HepG2 (cell line): ENCODE data around the gene BAHCC1. TPM values are rescaled to one million over a fixed set of nuclear protein-coding genes. Genes with fewer than 3 reads are reported as not detected.

Source experiments
- ARNT2 ChIP-seq: sonication (generic); formaldehyde crosslinking; IDR thresholded peaks from 2 replicates; pipeline ENCODE4 v1.8.0; 2022; ENCODE audit warnings: mild to moderate bottlenecking, low read depth, missing genetic modification reagents, moderate library complexity
- CREM ChIP-seq, 2 experiments: sonication (generic) in 1 of 2; formaldehyde crosslinking in 1 of 2; IDR thresholded peaks; 2 replicates each; pipeline versions ENCODE4 v1.4.0 to v1.6.1; 2016 to 2020; ENCODE audit warnings: antibody characterized with exemption in 1 of 2, mild to moderate bottlenecking in 1 of 2, missing genetic modification reagents in 1 of 2
- FOXA3 ChIP-seq: IDR thresholded peaks from 2 replicates; pipeline ENCODE4 v1.6.1; 2016; ENCODE audit warnings: missing genetic modification reagents, missing compliant biosample characterization
- HDAC1 ChIP-seq: sonication (generic); formaldehyde crosslinking; IDR thresholded peaks from 2 replicates; pipeline ENCODE4 v1.5.1; 2020; ENCODE audit warnings: mild to moderate bottlenecking, missing genetic modification reagents
- LCORL ChIP-seq, 2 experiments: fragments of 450-650 bp in 1 of 2; sonication (generic) in 1 of 2; formaldehyde crosslinking in 1 of 2; IDR thresholded peaks; 2 replicates each; pipeline versions ENCODE4 v1.5.0 to v1.6.1; 2017 to 2020; ENCODE audit warnings: antibody characterized with exemption in 1 of 2, missing genetic modification reagents in 1 of 2
- NCOA5 ChIP-seq: sonication (generic); formaldehyde crosslinking; IDR thresholded peaks from 2 replicates; pipeline ENCODE4 v1.4.0; 2020; ENCODE audit warnings: missing genetic modification reagents
- THAP11 ChIP-seq: IDR thresholded peaks from 2 replicates; pipeline ENCODE4 v1.6.1; 2016; ENCODE audit warnings: missing biosample characterization, missing genetic modification reagents
- ZNF432 ChIP-seq: sonication (generic); formaldehyde crosslinking; IDR thresholded peaks from 2 replicates; pipeline ENCODE4 v1.5.0; 2020; ENCODE audit warnings: missing genetic modification reagents, mild to moderate bottlenecking, borderline replicate concordance
- ZNF556 ChIP-seq: sonication (generic); formaldehyde crosslinking; IDR thresholded peaks from 2 replicates; pipeline ENCODE4 v1.4.0; 2020; ENCODE audit warnings: mild to moderate bottlenecking, missing genetic modification reagents, borderline replicate concordance
- ZNF737 ChIP-seq: sonication (generic); formaldehyde crosslinking; IDR thresholded peaks from 2 replicates; pipeline ENCODE4 v1.5.0; 2020; ENCODE audit warnings: missing genetic modification reagents, mild to moderate bottlenecking, borderline replicate concordance
- ZNF841 ChIP-seq: sonication (generic); formaldehyde crosslinking; IDR thresholded peaks from 2 replicates; pipeline ENCODE4 v1.8.1; 2023; ENCODE audit warnings: missing genetic modification reagents, borderline replicate concordance
- polyA plus RNA-seq, 8 experiments: library from polyadenylated mRNA; depleted of rRNA in 3 of 8; stranded (reverse) in 7 of 8; unstranded in 1 of 8; fragments of >200 nt; fragmentation: Illumina TruSeq in 4 of 8; extraction: Trizol in 4 of 8; gene quantifications; 2 replicates each; pipeline versions ENCODE4 v1.2.1 to v1.2.3, GENCODE V29; 2011 to 2016; ENCODE audit warnings: low read depth in 4 of 8, missing spikeins in 1 of 8, mixed read lengths in 1 of 8; ENCODE audit not compliant: insufficient read depth in 1 of 8
- total RNA-seq, 5 experiments: library from RNA; depleted of rRNA; stranded (reverse); fragments of >200 nt; fragmentation: Illumina TruSeq; extraction: Trizol; gene quantifications; 2 replicates each; pipeline ENCODE4 v1.2.3, GENCODE V29; 2016; ENCODE audit warnings: low read depth in 1 of 5
- TF ChIP-seq, protein P1 (sequence below): sonication (generic); formaldehyde crosslinking; IDR thresholded peaks from 2 replicates; pipeline ENCODE4 v1.4.0; 2020; ENCODE audit warnings: missing genetic modification reagents
- TF ChIP-seq, protein P2 (sequence below), 2 experiments: IDR thresholded peaks; 2 replicates each; pipeline ENCODE4 v1.6.1; 2011 to 2012; ENCODE audit warnings: low read length in 2 of 2, borderline replicate concordance in 1 of 2, low read depth in 1 of 2, mild to moderate bottlenecking in 1 of 2, moderate library complexity in 1 of 2
- TF ChIP-seq, protein P3 (sequence below): sonication (generic); formaldehyde crosslinking; IDR thresholded peaks from 2 replicates; pipeline ENCODE4 v1.9.0; 2022; ENCODE audit warnings: low read depth, missing genetic modification reagents
- TF ChIP-seq, protein P4 (sequence below): sonication (generic); formaldehyde crosslinking; IDR thresholded peaks from 2 replicates; pipeline ENCODE4 v1.8.1; 2022; ENCODE audit warnings: low read depth, mild to moderate bottlenecking, missing genetic modification reagents
- TF ChIP-seq, protein P5 (sequence below): sonication (generic); formaldehyde crosslinking; IDR thresholded peaks from 2 replicates; pipeline ENCODE4 v1.9.0; 2021; ENCODE audit warnings: missing genetic modification reagents, mild to moderate bottlenecking, borderline replicate concordance

BAHCC1 gene
- total and polyA plus RNA-seq, 2 of the 13 experiments (the other 11 are each of a cell fraction or from before 2014, with no cell fraction given) = 1.4 to 1.7 TPM

DNA sequence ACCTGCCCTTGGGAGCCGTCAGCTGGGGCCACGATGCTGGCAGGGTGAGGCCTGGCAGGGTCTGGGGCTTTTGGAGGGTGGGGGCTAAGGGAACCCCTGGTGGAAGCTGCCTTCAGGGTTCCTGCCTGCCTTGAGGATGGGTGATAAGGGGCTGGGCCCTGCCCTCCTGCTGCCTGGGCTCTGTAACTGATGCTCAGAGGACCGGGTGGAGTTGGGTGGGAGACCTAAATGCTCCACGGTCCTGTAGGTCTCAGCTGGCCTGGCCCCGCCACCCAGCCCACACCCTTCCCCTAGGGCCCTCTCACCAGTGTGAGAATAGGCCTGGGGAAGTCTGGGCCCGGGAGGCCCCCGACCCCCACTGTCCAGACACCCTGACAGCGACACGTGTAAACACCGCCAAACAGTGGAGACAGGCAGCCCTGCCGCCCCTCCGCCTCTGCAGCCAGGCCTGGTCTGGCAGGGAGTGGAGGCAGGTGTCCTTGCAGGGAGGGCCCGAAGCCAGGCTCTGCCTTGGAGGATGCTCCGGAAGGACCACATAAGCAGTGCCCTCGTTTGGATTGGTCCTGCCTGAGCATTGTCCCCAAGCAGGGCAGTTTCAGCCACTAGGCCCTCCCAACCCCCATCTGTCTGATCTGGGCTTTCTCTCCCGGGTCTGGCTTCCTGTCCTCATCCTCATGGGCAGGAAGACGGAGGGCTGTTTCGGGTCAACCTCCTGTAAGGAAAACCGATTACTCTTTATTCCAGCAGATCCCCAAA is 6.5 kb upstream of the BAHCC1 start (continued):
- TF ChIP-seq, protein P1, sequence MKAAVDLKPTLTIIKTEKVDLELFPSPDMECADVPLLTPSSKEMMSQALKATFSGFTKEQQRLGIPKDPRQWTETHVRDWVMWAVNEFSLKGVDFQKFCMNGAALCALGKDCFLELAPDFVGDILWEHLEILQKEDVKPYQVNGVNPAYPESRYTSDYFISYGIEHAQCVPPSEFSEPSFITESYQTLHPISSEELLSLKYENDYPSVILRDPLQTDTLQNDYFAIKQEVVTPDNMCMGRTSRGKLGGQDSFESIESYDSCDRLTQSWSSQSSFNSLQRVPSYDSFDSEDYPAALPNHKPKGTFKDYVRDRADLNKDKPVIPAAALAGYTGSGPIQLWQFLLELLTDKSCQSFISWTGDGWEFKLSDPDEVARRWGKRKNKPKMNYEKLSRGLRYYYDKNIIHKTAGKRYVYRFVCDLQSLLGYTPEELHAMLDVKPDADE = no peak
- TF ChIP-seq FOXA3 (CRISPR knock-in tag) (peak; percentile 47), THAP11 (no peak), CREM (IDR thresholded peaks at IDR 0.05) (no peak), CREM (CRISPR knock-in tag; IDR thresholded peaks at IDR 0.05) (no peak), LCORL (IDR thresholded peaks at IDR 0.05) (no peak), LCORL (CRISPR knock-in tag; IDR thresholded peaks at IDR 0.05) (0 out of 2 replicates have a peak, but pooled peaks have one; percentile 49), ZNF432 (CRISPR knock-in tag) (no peak), NCOA5 (CRISPR knock-in tag) (no peak), ZNF737 (no peak), HDAC1 (no peak), ZNF556 (CRISPR knock-in tag) (no peak), ARNT2 (peak; percentile 20; the same call in 1 of the 2 replicates), ZNF841 (no peak)
- TF ChIP-seq, protein P2, sequence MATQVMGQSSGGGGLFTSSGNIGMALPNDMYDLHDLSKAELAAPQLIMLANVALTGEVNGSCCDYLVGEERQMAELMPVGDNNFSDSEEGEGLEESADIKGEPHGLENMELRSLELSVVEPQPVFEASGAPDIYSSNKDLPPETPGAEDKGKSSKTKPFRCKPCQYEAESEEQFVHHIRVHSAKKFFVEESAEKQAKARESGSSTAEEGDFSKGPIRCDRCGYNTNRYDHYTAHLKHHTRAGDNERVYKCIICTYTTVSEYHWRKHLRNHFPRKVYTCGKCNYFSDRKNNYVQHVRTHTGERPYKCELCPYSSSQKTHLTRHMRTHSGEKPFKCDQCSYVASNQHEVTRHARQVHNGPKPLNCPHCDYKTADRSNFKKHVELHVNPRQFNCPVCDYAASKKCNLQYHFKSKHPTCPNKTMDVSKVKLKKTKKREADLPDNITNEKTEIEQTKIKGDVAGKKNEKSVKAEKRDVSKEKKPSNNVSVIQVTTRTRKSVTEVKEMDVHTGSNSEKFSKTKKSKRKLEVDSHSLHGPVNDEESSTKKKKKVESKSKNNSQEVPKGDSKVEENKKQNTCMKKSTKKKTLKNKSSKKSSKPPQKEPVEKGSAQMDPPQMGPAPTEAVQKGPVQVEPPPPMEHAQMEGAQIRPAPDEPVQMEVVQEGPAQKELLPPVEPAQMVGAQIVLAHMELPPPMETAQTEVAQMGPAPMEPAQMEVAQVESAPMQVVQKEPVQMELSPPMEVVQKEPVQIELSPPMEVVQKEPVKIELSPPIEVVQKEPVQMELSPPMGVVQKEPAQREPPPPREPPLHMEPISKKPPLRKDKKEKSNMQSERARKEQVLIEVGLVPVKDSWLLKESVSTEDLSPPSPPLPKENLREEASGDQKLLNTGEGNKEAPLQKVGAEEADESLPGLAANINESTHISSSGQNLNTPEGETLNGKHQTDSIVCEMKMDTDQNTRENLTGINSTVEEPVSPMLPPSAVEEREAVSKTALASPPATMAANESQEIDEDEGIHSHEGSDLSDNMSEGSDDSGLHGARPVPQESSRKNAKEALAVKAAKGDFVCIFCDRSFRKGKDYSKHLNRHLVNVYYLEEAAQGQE (IDR thresholded peaks at IDR 0.05; ENCODE audit: borderline replicate concordance in 1 of 2, low read depth in 1 of 2, low read length in 2 of 2) = no peak
- TF ChIP-seq, protein P3, sequence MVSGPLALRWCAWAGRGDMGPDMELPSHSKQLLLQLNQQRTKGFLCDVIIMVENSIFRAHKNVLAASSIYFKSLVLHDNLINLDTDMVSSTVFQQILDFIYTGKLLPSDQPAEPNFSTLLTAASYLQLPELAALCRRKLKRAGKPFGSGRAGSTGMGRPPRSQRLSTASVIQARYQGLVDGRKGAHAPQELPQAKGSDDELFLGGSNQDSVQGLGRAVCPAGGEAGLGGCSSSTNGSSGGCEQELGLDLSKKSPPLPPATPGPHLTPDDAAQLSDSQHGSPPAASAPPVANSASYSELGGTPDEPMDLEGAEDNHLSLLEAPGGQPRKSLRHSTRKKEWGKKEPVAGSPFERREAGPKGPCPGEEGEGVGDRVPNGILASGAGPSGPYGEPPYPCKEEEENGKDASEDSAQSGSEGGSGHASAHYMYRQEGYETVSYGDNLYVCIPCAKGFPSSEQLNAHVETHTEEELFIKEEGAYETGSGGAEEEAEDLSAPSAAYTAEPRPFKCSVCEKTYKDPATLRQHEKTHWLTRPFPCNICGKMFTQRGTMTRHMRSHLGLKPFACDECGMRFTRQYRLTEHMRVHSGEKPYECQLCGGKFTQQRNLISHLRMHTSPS = no peak
- TF ChIP-seq, protein P4, sequence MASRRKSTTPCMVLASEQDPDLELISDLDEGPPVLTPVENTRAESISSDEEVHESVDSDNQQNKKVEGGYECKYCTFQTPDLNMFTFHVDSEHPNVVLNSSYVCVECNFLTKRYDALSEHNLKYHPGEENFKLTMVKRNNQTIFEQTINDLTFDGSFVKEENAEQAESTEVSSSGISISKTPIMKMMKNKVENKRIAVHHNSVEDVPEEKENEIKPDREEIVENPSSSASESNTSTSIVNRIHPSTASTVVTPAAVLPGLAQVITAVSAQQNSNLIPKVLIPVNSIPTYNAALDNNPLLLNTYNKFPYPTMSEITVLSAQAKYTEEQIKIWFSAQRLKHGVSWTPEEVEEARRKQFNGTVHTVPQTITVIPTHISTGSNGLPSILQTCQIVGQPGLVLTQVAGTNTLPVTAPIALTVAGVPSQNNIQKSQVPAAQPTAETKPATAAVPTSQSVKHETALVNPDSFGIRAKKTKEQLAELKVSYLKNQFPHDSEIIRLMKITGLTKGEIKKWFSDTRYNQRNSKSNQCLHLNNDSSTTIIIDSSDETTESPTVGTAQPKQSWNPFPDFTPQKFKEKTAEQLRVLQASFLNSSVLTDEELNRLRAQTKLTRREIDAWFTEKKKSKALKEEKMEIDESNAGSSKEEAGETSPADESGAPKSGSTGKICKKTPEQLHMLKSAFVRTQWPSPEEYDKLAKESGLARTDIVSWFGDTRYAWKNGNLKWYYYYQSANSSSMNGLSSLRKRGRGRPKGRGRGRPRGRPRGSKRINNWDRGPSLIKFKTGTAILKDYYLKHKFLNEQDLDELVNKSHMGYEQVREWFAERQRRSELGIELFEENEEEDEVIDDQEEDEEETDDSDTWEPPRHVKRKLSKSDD (CRISPR knock-in tag) = no peak; the same call in 1 of the 2 replicates
- TF ChIP-seq, protein P5, sequence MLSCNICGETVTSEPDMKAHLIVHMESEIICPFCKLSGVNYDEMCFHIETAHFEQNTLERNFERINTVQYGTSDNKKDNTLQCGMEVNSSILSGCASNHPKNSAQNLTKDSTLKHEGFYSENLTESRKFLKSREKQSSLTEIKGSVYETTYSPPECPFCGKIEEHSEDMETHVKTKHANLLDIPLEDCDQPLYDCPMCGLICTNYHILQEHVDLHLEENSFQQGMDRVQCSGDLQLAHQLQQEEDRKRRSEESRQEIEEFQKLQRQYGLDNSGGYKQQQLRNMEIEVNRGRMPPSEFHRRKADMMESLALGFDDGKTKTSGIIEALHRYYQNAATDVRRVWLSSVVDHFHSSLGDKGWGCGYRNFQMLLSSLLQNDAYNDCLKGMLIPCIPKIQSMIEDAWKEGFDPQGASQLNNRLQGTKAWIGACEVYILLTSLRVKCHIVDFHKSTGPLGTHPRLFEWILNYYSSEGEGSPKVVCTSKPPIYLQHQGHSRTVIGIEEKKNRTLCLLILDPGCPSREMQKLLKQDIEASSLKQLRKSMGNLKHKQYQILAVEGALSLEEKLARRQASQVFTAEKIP (CRISPR knock-in tag) = no peak
